Adrenal gland (tissue), 19 donors: ENCODE results near the gene MIP. TPM values are rescaled to one million over a fixed set of nuclear protein-coding genes. Genes with fewer than 3 reads are reported as not detected.
"Not testable (repeated sequence)": the region's sequence is repeated elsewhere in the genome, so short reads cannot be mapped to it uniquely, and the experiment has no call there.

Experiments
- DNase-seq, 7 donors: peaks; one replicate each; pipeline ENCODE4 v3.0.0-alpha.2; 2019 to 2020
- H3K27ac ChIP-seq, 5 donors: fragments of 200-600 bp; sonication (generic) in 4 of 5; 1 replicate in 3 of 5; 2 replicates in 2 of 5; pipeline versions ENCODE4 v1.5.1 to v1.8.0; 2016 to 2020; ENCODE audit warnings: mild to moderate bottlenecking in 1 of 5
- H3K27me3 ChIP-seq: fragments of 200-600 bp; 2 replicates; pipeline ENCODE4 v1.8.0; 2021
- H3K36me3 ChIP-seq, 2 donors: fragments of 200-600 bp; replicated peaks in 1 of 2; 1 replicate in 1 of 2; 2 replicates in 1 of 2; pipeline versions ENCODE4 v1.5.1 to v1.8.0; 2018 to 2022
- H3K4me1 ChIP-seq, 2 donors: fragments of 200-600 bp; replicated peaks in 1 of 2; 1 replicate in 1 of 2; 2 replicates in 1 of 2; pipeline versions ENCODE4 v1.5.1 to v1.8.0; 2018 to 2021
- H3K4me3 ChIP-seq, 4 donors: fragments of 200-600 bp; sonication (generic) in 3 of 4; one replicate each; pipeline ENCODE4 v1.5.1; 2016 to 2018
- H3K9me3 ChIP-seq, 3 donors: fragments of 200-600 bp; sonication (generic) in 1 of 3; replicated peaks in 1 of 3; 1 replicate in 2 of 3; 2 replicates in 1 of 3; pipeline versions ENCODE4 v1.5.1 to v1.8.0; 2016 to 2021
- POLR2A ChIP-seq, 2 donors: fragments of 450-650 bp; IDR thresholded peaks; one replicate each; pipeline ENCODE4 v1.6.1; 2017; ENCODE audit warnings: antibody characterized with exemption in 2 of 2, mild to moderate bottlenecking in 2 of 2, moderate library complexity in 1 of 2
- WGBS, 4 donors: extraction: QIAGEN DNeasy Blood & Tissue Kit in 2 of 4; methylation state at CpG; one replicate each; pipeline versions ENCODE4 v1.1.5 to v1.1.7; 2013 to 2017; 5-methylcytosine and 5-hydroxymethylcytosine counted together
- intact Hi-C, 2 donors: fragments of 100-400 bp; cut with DNase I; formaldehyde crosslinking; loops; one replicate each; pipeline versions ENCODE4 v1.14.1 to v1.15.0; 2022 to 2023
- long read RNA-seq, 10 donors: library from polyadenylated mRNA in 3 of 10; unstranded in 2 of 10; stranded (forward) in 1 of 10; transcript quantifications; one replicate each; pipeline ENCODE4 v2.0.0 and lab custom pipeline, GENCODE V29; 2021 to 2026
- polyA plus RNA-seq, 3 donors: library from polyadenylated mRNA; stranded (reverse); fragments of 200-250 nt in 2 of 3; fragments of 350-450 nt in 1 of 3; fragmentation: Illumina TruSeq in 1 of 3; extraction: RNeasy Lipid Tissue Mini Kit (QIAGEN cat#74804) in 1 of 3; gene quantifications; one replicate each; pipeline ENCODE4 v1.2.3, GENCODE V29; 2013 to 2014
- total RNA-seq, 9 donors: library from RNA; depleted of rRNA in 4 of 9; stranded (reverse); fragments of >200 nt in 4 of 9; fragments of 120-200 nt in 1 of 9; fragmentation: NEBNext Ultra II Directional in 1 of 9; extraction: Animal tissue kit (Norgen Biotek cat#: 25700) in 1 of 9; gene quantifications; one replicate each; pipeline versions ENCODE4 v1.1.0 to v1.2.4, GENCODE V29; 2013 to 2023
- TF ChIP-seq, protein P1 (sequence below), 6 experiments: fragments of 450-650 bp in 4 of 6; fragments of 200-600 bp in 2 of 6; sonication (generic) in 1 of 6; IDR thresholded peaks; 1 replicate in 5 of 6; 2 replicates in 1 of 6; pipeline versions ENCODE4 v1.5.1 to v1.8.0; 2016 to 2021; ENCODE audit warnings: antibody characterized with exemption in 6 of 6, mild to moderate bottlenecking in 2 of 6, moderate library complexity in 1 of 6
- donor health status: healthy with polysubstance abuse.
- donor health status: Bipolar disorder and iron deficiency.
- donor health status: DM: yes; HTN: yes; CAD: no.
- donor health status: DM: no; HTN: no; CAD: no.
- donor health status: DM: no; HTN: no; CAD: no.
- donor health status: DM: yes; HTN: yes; CAD: no.

Gene MIP
- total RNA-seq (1 to 10 TPM in 1 of 9 donors, under 1 TPM in 3, not detected in 5; 0.32 to 1.6 (median 0.39) TPM), polyA plus RNA-seq (under 1 TPM; 0.08 to 0.24 (median 0.17) TPM)
- long read RNA-seq, donor 1: 0 reads
- long read RNA-seq, donor 2: 0 reads
- long read RNA-seq, donor 3: 0 reads
- long read RNA-seq, donor 4: 0 reads
- long read RNA-seq, donor 5, partial matches to known transcripts: 0 of 1 reads
- long read RNA-seq, donor 5, other reads (novel, unspliced or antisense): 1 of 1 reads
- long read RNA-seq, donor 6, partial matches to known transcripts: 0 of 1 reads
- long read RNA-seq, donor 6, other reads (novel, unspliced or antisense): 1 of 1 reads
- long read RNA-seq, donor 7: 0 reads
- long read RNA-seq, donor 8: 0 reads
- long read RNA-seq, donor 9: 0 reads
- long read RNA-seq, donor 10: 0 reads

DNA sequence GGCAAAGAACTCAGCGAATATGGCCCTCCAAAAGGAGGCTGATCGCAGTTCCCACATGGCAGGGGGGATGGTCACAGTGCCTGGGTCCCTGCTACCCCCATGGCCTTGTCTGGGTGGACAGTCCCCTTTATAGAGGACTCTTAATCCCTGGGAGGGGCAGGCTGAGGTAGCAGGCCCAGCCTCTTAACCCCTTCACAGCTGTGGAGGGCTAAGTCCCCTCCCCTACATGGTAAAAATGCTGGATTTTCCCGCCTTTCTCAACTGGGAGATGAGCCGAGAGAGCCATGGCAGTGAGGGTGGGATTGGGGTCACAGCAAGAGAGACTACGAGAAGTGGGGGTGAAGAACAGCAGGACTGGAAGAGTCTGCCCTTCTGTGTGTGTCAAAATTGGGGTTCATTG lies at the start of gene MIP:
MIP (minus strand) TSS at position 101 of the 400 bp plus-strand sequence; CDS start at position 57, 44 bp downstream.
- intact Hi-C loops: loop anchor here (10.0 kb wide), 1 partner anchor 100 kb away; no protein-coding TSS in a partner anchor

DNA sequence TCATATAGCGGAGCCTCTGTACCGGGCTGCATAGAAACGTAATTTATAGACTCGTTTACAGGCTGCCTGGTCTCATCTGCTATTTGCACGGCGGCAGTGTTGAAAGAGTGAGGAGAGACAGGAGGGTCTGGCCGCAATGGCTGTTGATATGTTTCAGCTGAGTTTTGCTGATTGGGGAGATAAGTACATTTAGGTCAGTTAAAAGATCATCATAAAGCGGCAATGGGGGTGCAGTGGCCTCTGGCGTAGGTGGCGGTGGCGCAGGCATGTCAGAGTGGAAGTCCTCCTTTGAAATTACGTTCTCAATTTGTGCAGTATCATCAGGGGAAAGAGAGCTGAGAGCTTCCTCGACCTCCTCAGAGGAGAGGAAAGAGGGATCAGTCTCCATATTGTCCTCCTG lies 45.4 kb upstream of the MIP start:
- WGBS, 4 donors: 79 to 84% (median 81%) methylated on average over 13 of the region's 13 CpGs
- not testable (repeated sequence) for H3K27me3 ChIP-seq

More for the DNA sequence above, at the start of gene MIP:
- Histone ChIP-seq H3K27ac (no peak within 1 kb of the TSS), H3K27me3 (no peaks in the 10 kb centered on the region), H3K36me3 (no peaks in the 10 kb centered on the region), H3K4me3 (no peak within 1 kb of the TSS), H3K4me1 (peaks cover 0 to 3% of the 10 kb centered on the region in 2 donors), H3K9me3 (no peaks in the 10 kb centered on the region)
- no peak for DNase-seq
- TF ChIP-seq, protein P1, sequence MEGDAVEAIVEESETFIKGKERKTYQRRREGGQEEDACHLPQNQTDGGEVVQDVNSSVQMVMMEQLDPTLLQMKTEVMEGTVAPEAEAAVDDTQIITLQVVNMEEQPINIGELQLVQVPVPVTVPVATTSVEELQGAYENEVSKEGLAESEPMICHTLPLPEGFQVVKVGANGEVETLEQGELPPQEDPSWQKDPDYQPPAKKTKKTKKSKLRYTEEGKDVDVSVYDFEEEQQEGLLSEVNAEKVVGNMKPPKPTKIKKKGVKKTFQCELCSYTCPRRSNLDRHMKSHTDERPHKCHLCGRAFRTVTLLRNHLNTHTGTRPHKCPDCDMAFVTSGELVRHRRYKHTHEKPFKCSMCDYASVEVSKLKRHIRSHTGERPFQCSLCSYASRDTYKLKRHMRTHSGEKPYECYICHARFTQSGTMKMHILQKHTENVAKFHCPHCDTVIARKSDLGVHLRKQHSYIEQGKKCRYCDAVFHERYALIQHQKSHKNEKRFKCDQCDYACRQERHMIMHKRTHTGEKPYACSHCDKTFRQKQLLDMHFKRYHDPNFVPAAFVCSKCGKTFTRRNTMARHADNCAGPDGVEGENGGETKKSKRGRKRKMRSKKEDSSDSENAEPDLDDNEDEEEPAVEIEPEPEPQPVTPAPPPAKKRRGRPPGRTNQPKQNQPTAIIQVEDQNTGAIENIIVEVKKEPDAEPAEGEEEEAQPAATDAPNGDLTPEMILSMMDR (IDR thresholded peaks at IDR 0.05): no peak
- no peak for TF ChIP-seq POLR2A (IDR thresholded peaks at IDR 0.05)
- WGBS, 4 donors: 80 to 91% (median 85%) methylated on average over 5 of the region's 5 CpGs

DNA sequence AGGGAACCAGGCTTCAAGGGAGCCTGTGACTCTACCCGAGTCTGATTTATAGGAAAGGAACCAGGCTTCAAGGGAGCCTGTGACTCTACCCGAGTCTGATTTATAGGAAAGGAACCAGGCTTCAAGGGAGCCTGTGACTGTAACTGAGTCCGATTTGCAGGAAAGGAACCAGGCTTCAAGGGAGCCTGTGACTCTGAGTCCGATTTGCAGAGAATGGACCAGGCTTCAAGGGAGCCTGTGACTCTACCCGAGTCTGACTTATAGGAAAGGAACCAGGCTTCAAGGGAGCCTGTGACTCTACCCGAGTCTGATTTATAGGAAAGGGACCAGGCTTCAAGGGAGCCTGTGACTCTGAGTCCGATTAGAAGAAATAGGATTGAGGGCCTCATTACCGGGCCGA lies 45.0 kb upstream of the MIP start:
- H3K36me3 ChIP-seq, H3K27ac ChIP-seq, H3K9me3 ChIP-seq, H3K4me3 ChIP-seq, H3K4me1 ChIP-seq, DNase-seq, H3K27me3 ChIP-seq, intact Hi-C loops: not testable (repeated sequence)
- 73 to 80% (median 79%) methylated on average over 8 to 9 of the region's 9 CpGs for WGBS, 4 donors

More for the DNA sequence above, 45.4 kb upstream of the MIP start:
- DNase-seq, H3K4me1 ChIP-seq, H3K27ac ChIP-seq, H3K4me3 ChIP-seq, intact Hi-C loops, H3K9me3 ChIP-seq, H3K36me3 ChIP-seq: not testable (repeated sequence)

DNA sequence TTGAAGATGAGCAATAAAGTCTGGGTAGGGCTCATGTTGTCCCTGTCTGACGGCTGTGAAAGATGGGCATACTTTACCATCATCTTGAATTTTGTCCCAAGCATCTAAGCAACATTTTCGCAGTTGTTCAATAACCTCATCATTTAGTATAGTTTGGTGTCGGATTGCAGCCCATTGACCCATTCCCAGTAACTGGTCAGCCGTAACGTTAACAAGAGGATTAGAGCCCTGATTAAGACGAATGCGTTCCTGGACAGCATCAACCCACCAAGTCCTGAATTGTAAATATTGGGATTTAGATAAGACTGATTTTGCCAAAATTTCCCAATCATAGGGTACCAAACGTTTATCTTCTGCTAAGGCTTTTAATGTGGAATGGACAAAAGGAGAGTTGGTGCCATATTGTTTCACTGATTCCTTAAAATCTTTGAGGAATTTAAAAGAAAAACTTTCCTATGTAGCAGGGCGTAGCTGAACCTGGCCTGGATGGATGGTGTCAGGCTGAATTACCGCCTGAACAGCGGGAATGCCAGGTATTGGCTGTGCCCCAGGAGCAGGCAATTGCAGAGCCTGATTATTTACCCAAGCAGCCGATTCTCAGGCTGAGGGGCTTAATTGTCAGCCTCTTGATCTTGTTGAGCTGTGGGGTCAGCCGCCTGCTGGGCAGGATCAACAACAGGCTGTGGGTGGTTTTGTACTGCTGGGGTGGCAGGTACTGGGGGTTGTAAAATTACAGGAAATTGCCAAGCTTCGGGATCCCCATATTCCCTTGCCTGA lies 43.9 kb upstream of the MIP start:
- H3K4me3 ChIP-seq, DNase-seq, H3K27ac ChIP-seq, intact Hi-C loops, H3K9me3 ChIP-seq, H3K36me3 ChIP-seq, H3K4me1 ChIP-seq, H3K27me3 ChIP-seq: not testable (repeated sequence)
- WGBS, 4 donors: 82 to 87% (median 85%) methylated on average over 12 to 14 of the region's 14 CpGs

DNA sequence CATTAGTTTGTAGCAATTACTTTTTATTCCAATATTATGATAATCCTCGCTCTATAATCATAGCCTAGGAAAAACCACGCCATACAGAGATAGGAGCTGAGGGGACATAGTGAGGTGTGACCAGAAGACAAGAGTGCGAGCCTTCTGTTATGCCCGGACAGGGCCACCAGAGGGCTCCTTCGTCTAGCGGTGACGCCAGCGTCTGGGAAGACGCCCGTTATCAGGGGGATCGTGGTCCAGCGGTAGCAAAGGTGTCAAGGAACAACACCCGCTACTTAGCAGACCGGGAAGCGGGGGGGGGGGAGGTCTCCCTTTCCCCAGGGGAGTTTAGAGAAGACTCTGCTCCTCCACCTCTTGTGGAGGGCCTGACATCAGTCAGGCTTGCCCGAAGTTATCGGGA lies 42.2 kb upstream of the MIP start:
- DNase-seq: peak; percentile 35 to 86 (median 66)
- H3K27ac ChIP-seq, H3K4me1 ChIP-seq, H3K36me3 ChIP-seq, intact Hi-C loops, H3K27me3 ChIP-seq, H3K9me3 ChIP-seq, H3K4me3 ChIP-seq: not testable (repeated sequence)
- whole genome bisulfite sequencing, 4 donors: 3 to 9% (median 5%) methylated on average over 12 to 17 of the region's 17 CpGs
- TF ChIP-seq, protein P1 (IDR thresholded peaks at IDR 0.05): peak in 3 of 6 experiments; percentile 25 to 40 (median 25)

DNA sequence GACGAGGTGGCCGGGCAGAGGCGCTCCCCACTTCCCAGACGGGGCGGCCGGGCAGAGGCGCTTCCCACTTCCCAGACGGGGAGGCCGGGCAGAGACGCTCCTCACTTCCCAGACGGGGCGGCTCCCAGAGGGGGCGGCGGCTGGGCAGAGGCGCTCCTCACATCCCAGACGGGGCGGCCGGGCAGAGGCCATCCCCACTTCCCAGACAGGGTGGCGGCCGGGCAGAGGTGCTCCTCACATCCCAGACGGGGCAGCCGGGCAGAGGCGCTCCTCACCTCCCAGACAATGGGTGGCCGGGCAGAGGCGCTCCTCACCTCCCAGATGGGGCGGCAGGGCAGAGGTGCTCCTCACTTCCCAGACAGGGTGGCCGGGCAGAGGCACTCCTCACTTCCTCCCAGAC lies 40.0 kb upstream of the MIP start:
- H3K27me3 ChIP-seq, DNase-seq, intact Hi-C loops, H3K36me3 ChIP-seq, H3K27ac ChIP-seq, H3K9me3 ChIP-seq, H3K4me3 ChIP-seq, H3K4me1 ChIP-seq: not testable (repeated sequence)
- 86 to 95% (median 94%) methylated on average over 14 to 27 of the region's 27 CpGs for WGBS, 4 donors

DNA sequence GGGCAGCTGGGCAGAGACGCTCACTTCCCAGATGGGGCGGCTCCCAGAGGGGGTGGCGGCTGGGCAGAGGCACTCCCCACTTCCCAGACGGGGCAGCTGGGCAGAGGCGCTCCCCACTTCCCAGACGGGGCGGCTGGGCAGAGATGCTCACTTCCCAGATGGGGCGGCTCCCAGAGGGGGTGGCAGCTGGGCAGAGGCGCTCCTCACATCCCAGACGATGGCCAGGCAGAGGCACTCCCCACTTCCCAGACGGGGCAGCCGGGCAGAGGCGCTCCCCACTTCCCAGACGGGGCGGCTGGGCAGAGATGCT lies 39.6 kb upstream of the MIP start:
- DNase-seq, H3K4me3 ChIP-seq, H3K27me3 ChIP-seq, H3K27ac ChIP-seq, H3K9me3 ChIP-seq, H3K4me1 ChIP-seq, H3K36me3 ChIP-seq, intact Hi-C loops: not testable (repeated sequence)
- 87 to 95% (median 94%) methylated on average over 7 to 15 of the region's 15 CpGs for WGBS, 4 donors

DNA sequence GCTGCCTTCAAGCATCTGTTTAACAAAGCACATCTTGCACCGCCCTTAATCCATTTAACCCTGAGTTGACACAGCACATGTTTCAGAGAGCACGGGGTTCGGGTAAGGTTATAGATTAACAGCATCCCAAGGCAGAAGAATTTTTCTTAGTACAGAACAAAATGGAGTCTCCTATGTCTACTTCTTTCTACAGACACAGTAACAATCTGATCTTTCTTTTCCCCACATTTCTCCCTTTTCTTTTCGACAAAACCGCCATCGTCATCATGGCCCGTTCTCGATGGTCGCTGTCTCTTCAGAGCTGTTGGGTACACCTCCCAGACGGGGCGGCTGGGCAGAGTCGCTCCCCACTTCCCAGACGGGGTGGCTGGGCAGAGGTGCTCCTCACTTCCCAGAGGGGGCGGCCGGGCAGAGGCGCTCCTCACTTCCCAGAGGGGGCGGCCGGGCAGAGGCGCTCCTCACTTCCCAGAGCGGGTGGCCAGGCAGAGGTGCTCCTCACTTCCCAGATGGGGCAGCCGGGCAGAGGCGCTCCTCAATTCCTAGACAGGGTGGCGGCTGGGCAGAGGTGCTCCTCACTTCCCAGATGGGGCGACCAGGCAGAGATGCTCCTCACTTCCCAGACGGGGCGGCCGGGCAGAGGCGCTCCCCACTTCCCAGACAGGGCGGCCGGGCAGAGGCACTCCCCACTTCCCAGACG lies 39.1 kb upstream of the MIP start:
- not testable (repeated sequence) for H3K4me1 ChIP-seq, H3K27me3 ChIP-seq

More for the DNA sequence above, 39.1 kb upstream of the MIP start:
- DNase-seq, H3K27ac ChIP-seq, intact Hi-C loops, H3K4me3 ChIP-seq, H3K36me3 ChIP-seq, H3K9me3 ChIP-seq: not testable (repeated sequence)
- WGBS, 4 donors: 88 to 94% (median 89%) methylated on average over 16 to 31 of the region's 31 CpGs
